Sigmoid colon (tissue), 4 donors: ENCODE data around the gene ATP1A3.
"Not testable (repeated sequence)": the region's sequence is repeated elsewhere in the genome, so short reads cannot be mapped to it uniquely, and the experiment has no call there.

ENCODE experiments used
- EP300 ChIP-seq, 4 donors: sonication (generic); formaldehyde crosslinking; IDR thresholded peaks; one replicate each; pipeline ENCODE4 v1.6.1; 2017; ENCODE audit warnings: antibody characterized with exemption in 4 of 4
- POLR2AphosphoS5 ChIP-seq, 4 donors: sonication (generic); formaldehyde crosslinking; IDR thresholded peaks; one replicate each; pipeline ENCODE4 v1.6.1; 2017; ENCODE audit warnings: antibody characterized with exemption in 4 of 4

GRCh38 chr19:41991925-41992569 is 2.0 kb downstream of the ATP1A3 start:
- not testable (repeated sequence) for TF ChIP-seq EP300, POLR2AphosphoS5 (IDR thresholded peaks at IDR 0.05)
